ENCODE results near the gene ZIC2.
"Not testable (repeated sequence)": the region's sequence is repeated elsewhere in the genome, so short reads cannot be mapped to it uniquely, and the experiment has no call there.

Gene ZIC2

DNA sequence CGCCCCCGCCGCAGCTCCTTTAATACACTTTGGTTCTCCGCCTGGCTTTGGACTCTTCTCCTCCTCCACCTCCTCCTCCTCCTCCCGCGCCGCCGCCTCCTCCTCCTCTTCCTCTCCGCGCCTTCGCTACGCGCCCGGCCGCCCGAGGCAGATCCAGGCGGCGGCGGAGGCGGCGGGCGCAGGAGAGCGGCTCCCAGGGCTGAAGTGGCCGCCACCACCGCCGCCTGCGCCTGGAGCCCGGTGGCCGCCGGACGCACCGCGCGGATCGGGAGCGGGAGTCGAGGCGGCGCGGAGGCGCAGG, at the start of gene ZIC2:
TSS of gene ZIC2 (plus strand) at position 50 of the 301 bp plus-strand sequence. CDS start 281 bp downstream, outside the sequence.
- no peak for DNase-seq

GRCh38 chr13:99932912-99933311, 48.7 kb upstream of the ZIC2 start:
- DNase-seq = no peak

DNA sequence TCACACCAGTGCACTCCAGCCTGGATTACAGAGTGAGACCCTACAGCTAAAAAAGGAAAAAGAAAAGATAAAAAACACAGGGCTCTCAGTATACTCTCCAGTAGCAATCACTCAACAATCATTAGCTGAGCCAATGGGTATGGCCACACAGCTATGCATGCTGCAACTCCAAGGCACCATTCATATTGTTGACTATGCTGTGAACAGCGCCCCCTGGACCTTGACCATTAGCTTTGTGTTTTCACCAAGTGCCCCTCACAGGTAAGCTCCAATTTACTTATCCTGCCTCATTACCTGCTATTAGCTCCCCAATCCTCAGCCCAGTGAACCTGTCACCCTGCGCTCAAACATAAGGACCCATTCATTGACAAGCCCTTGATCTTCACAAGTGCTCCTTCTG, 45.8 kb upstream of the ZIC2 start:
- no peak for DNase-seq

- DNase-seq = no peak
Observed at GRCh38 chr13:99938635-99939034, 42.9 kb upstream of the ZIC2 start.

- no peak for DNase-seq
Observed at GRCh38 chr13:99941086-99941485, 40.5 kb upstream of the ZIC2 start.

- DNase-seq = no peak
Observed at GRCh38 chr13:99941911-99942310, 39.7 kb upstream of the ZIC2 start.

- no peak for DNase-seq
Observed at GRCh38 chr13:99944102-99944501, 37.5 kb upstream of the ZIC2 start.

DNA sequence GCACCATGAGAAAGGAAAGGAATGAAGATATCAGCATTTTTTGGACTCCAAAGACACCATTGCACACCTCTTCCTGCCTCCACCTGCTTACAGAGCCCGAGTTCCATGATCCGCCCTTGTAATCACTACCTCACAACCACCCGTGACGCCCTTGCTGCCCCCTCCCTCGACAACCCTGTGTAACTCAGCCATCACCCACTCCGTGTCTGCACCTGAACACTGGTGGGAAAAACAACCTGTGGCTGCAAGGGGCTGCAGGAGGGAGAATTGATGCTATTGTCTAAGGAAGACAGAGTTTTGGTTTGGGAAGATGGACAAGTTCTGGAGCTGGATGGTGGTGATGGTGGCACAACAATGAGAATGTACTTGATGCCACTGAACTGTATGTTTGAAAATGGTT, 37.0 kb upstream of the ZIC2 start:
- DNase-seq = no peak

DNA sequence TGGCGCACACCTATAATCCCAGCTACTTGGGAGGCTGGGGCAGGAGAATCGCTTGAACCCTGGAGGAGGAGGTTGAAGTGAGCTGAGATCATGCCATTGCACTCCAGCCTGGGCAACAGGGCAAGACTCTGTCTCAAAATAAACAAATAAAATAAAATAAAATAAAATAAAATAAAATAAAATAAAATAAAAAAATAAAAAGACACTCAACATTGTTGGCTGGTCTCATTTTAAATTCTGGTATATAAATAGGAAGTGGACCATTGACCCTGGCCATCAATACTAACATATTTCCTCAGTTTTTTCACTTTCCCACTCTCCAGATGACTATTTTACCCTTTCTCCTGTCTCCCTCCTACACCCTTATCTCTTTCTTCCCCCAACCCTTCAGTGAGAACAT, 36.1 kb upstream of the ZIC2 start:
- not testable (repeated sequence) for DNase-seq

- DNase-seq = no peak
Observed at GRCh38 chr13:99947666-99948065, 33.9 kb upstream of the ZIC2 start.

GRCh38 chr13:99948411-99948810, 33.2 kb upstream of the ZIC2 start:
- DNase-seq = no peak

DNA sequence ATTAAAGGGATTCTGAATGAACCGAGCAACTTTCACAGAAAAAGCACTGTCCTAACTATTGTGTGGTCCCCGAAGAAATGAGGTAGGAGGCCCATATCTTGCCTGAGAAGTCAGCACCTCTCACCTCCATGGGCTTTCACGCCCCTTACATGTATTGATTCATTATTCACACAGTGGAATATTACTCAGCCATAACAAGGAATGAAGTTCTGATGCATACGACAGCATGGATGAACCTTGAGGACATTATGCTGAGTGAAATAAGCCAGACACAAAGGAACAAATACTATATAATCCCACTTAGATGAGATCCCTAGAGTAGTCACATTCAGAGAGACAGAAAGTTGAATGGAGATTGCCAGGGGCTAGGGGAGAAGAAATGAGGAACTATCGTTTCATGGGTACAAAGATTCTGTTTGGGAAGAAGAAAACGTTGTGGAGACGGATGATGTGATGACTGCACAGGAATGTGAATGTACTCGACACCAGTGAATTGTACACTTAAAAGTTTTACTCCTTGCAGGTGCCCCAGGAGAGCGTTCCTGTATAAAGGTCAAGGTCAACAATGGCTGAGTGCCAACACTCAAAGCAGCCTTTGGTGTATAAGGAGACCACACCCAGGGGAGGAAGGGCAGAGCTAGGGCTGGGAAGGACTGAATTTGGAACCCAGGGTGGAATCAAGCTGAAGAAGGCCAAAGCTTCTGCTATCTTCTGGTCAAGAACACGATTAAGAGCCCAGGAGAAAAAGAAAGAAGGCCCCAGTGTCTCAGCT, 32.5 kb upstream of the ZIC2 start:
- DNase-seq = no peak

DNA sequence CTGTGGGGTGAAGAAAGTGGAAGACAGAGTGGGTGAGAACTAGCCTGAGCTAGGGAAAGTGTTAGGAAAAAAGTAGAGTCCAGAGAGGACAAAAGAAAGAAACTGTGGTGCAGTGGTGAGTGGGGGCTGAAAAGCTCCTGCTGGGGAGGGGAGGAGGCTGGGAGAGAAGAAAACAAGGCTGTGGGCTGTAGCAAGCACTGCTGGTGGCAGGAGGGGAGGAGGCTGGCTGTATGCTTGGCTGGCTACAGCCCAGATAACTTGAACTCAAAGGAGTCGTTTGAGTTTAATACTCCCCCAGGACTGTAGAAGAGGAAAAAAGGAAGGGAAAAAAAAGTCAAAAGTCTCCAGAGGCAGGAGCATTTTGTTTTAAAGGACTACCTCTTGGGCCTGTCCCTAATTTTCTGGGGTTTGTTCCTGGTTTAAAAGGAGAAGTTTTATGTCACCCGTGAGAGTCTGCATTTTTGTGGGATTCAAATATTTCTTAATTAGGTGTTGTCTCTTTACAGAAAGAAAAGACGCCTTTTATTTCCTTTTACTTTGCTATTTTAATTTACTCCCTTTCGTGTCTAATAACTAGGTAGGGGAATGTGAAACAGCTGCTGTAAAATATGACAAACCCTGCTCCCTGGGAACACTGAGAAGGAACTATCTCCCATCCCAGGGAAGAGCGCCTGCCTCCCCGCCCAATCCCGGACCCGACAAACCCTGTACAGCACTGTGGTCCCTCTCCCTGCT, 31.7 kb upstream of the ZIC2 start:
- no peak for DNase-seq

GRCh38 chr13:99951666-99952065, 29.9 kb upstream of the ZIC2 start:
- not testable (repeated sequence) for DNase-seq

DNA sequence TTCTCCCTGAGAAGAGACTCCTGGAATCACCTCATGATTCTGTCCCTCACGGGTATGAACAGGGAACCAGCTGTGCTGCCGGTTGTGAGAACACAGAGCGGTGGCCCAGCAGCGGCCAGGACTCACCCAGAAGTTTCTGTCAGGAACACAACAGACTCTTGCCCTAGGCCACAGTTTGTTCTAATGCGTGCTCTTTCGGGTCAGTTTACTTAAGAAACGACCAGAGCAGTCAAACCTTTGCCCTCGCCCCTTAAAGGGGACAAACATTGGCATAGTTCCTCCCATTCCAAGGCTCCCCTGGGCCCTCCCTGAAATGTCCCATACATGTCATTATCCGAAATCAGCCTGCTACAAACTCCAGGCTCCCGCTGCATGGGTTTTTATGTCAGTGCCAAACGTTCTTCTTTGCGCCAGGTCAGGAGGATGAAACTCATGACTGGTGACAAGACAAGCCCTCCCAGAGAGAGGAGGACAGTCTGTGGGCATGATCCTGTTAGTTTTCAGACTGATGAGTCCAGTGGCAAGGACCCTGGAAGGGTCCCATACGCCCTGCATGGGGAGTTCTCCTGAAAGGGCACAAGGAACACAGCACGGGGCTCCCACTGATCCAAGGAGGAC, 28.3 kb upstream of the ZIC2 start:
- DNase-seq = no peak

DNA sequence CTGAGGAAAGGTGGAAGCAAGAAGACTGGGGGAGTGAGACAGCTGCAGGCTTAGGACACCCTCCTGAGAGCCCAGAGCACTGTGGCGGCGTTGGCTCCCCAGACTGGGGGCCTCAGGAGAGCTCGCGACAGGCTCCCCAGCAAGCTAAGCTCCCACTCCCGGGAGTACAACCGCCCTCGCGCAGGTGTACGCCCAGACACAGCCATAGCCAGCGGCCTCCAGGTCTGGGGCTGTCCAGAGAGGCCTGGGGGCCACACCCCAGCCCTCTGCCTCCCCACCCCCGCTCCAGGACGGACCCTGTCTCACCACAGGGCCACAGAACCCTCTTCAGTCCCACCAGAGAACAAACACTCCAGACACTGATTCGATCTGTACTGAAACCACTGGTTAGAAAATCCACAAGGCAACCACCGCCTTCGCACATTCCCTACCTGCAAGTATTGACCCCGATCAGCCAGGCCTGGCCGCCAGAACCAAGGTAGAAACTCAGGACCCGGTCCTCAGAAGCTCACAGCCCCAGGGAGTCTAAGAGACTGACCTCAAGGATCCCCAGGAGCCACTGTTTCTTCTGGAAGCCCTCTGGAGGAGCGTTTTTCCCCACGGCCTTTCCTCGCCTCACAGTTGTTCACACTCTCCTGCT, 26.4 kb upstream of the ZIC2 start:
- DNase-seq = no peak

DNA sequence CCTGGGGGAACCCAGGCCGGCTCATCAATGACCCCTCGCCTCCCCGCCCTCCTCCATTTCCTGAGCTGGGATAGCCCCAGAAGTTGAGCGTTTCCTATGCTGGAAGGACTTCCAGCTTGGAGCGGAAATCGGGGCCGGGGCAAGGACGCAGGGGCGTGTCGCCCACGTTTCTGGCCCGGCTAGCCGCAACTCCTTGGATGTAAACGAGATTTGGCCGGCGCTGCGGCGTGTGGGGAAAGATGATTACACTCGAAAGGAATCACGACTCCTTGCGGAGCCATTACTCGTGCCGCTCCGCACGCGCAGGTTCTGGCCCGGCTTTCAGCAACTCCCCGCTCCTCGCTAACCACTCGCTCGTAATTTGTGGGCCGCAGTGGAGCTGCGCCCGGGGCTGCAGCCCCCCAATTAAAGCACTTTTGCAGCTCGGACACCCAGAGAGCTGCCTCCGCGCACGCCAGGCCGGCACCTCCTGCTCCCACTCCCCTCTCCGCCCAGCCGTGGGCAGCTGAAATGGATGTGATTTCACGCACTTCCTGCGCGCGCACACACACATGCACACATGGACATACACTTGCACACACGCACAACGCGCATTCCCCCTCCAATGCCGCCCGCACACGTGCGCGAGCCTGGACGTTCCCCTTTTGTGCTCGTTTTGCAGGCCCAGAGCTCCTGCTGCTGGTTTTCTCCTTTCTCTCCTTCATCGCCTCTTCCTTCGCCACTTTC, 25.7 kb upstream of the ZIC2 start:
- peak; percentile 76 for DNase-seq

DNA sequence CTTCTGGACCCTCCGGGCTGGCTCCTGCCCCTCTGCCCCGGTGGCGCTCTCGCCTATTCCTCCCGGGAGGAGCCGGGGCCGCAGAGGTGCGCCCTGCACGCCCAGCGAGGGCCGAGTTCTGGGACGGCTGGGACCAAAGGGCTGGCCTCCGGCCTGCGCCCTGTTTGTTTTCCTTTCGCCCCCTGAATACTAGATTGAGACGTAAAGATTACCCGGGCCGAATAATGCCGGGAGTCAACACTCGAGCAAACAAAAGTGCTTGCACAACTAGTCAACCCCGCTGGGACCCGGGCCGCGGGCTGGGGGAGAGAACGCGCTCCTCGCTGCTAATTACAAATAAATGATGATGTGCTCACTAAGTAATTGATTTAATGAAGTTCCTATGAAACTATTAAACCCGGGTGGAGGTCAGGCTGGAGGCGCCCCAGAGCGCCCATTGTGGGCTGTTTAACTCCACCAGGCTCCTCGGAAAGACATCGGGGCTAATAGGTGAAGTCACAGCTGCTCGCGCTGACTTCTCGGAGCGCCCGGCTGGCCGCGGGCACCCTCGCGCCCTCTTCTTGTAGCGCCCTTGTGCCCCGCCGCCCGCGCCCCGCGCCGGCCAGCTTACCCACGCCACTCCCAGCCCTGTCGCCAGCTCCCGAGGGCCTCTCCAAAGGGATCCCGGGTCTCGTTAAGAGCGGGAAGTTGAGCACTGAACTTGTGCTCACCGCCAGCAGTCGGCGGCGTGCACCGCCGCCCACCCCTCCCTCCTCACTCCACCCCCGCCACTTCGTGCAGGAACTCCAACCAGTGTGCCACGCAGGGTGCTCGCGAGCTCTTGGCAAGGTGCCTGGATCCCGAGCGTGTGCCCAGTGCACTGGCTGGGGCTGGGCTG, 24.9 kb upstream of the ZIC2 start:
- DNase-seq = no peak

DNA sequence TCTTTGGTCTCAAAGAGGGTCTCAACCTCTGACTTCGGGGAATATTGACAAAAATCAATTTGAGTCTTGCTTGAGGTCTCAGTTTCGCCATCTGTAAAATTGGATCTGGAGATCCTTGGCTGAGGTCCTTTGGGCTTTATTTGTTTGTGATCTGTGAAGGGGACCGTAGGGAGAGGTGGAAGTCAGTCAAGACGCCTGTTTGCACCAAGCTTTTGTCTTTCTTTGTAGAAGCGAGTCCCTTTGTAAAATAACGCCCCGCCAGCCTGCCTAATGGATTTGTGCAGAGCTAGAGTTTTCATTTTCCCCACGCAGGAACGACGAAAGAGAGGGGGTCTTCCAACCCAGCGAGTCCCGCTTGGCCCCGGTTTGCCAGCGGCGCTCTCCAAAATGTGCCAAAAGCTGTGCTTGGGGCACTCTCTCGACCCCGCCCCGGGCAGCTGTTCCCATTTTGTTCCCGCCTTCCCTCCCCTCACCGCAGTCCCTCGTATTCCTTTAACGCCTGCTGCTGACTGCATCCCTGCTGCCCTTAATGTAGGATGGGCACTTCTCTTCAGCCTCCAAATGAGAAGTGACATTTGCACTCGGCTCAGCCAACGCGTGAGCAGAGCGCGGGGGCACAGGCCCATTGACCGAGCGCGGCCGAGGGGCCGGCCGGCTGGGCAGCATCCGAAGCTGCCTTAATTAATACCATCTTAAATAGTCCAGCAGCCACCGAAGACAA, 23.0 kb upstream of the ZIC2 start:
- no peak for DNase-seq

GRCh38 chr13:99959127-99959539, 22.5 kb upstream of the ZIC2 start:
- DNase-seq = no peak

DNA sequence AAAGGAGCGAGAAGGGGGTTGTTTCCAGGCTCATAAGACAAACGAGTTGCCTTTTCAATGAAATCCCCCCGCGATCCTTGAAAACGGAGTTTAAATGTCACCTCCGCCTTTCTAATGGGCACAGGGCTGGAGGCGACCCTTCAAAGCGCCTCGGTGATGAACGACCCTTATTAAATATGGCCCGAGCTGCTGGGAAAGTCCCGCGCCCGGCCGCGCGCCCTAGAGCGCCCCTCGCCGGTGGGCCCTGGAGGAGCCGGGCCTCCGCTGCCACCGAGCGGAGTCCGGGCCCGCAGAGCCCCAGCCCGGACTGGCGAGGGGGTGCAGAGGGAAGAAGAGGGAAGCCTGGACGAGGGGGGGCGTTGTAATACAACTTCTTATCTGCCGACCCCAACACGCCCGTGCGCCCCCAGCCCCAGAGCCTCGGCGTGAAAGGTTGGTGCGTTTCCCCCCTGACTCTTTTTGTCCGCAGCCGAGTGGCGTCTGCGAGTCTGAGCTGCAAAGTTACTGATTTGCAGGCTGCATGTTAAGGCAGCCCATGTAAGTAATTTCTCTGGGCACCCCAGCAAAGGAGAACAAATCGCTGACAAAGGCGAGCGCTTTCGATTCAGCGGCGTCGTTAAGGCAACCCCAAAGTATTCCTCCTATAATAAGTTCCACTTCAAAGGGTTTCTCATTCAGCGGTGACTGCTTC, 21.9 kb upstream of the ZIC2 start:
- DNase-seq = no peak
